Neural cell (in vitro differentiated cells): Measurements from ENCODE around the gene EHBP1. TPM values are rescaled to one million over a fixed set of nuclear protein-coding genes. Genes with fewer than 3 reads are reported as not detected.

Experiments used
- H2AFZ ChIP-seq: fragments of 200-600, 300-800 bp; sonication (generic), shearing (Covaris generic); 2 replicates; pipeline ENCODE4 v1.6.0; 2014; ENCODE audit warnings: low read depth, mild to moderate bottlenecking, antibody characterized with exemption, low read length, moderate library complexity
- H3F3A ChIP-seq: fragments of 200-600 bp; shearing (Covaris generic); 2 replicates; pipeline ENCODE4 v1.6.1; 2016; ENCODE audit warnings: mild to moderate bottlenecking, moderate library complexity, mixed read lengths, antibody characterized with exemption, low read length; ENCODE audit not compliant: insufficient read depth, poor library complexity, severe bottlenecking
- H3K27ac ChIP-seq: fragments of 200-600, 300-800 bp; sonication (generic), shearing (Covaris generic); 2 replicates; pipeline ENCODE4 v1.5.1; 2014; ENCODE audit warnings: mild to moderate bottlenecking, low read length, moderate library complexity
- H3K27me3 ChIP-seq: fragments of 300-800, 200-600 bp; sonication (generic), shearing (Covaris generic); 2 replicates; pipeline ENCODE4 v1.6.0; 2014; ENCODE audit warnings: mild to moderate bottlenecking, low read depth, low read length, moderate library complexity; ENCODE audit not compliant: insufficient read depth
- H3K36me3 ChIP-seq: fragments of 300-800, 200-600 bp; sonication (generic), shearing (Covaris generic); 2 replicates; pipeline ENCODE4 v1.5.1; 2014; ENCODE audit warnings: mild to moderate bottlenecking, antibody characterized with exemption, low read length, moderate library complexity; ENCODE audit not compliant: insufficient read depth
- H3K4me2 ChIP-seq: fragments of 300-800, 200-600 bp; sonication (generic), shearing (Covaris generic); 2 replicates; pipeline ENCODE4 v1.6.0; 2014; ENCODE audit warnings: mild to moderate bottlenecking, low read length
- H3K4me3 ChIP-seq: fragments of 300-800, 200-600 bp; sonication (generic), shearing (Covaris generic); 2 replicates; pipeline ENCODE4 v1.5.1; 2014; ENCODE audit warnings: mild to moderate bottlenecking, low read length, moderate library complexity
- H3K79me2 ChIP-seq: fragments of 200-600 bp; shearing (Covaris generic); replicated peaks from 2 replicates; pipeline ENCODE4 v1.6.0; 2014; ENCODE audit warnings: mild to moderate bottlenecking, low read length, moderate library complexity; ENCODE audit not compliant: insufficient read depth
- H3K9ac ChIP-seq: fragments of 300-800, 200-600 bp; sonication (generic), shearing (Covaris generic); 2 replicates; pipeline ENCODE4 v1.6.1; 2016; ENCODE audit warnings: mild to moderate bottlenecking, low read length, mixed read lengths
- H3K9me2 ChIP-seq: fragments of 200-600 bp; shearing (Covaris generic); 2 replicates; pipeline ENCODE4 v1.6.1; 2016; ENCODE audit warnings: mild to moderate bottlenecking, low read length, mixed read lengths; ENCODE audit not compliant: insufficient read depth
- H3K9me3 ChIP-seq: fragments of 200-600, 300-800 bp; sonication (generic), shearing (Covaris generic); 2 replicates; pipeline ENCODE4 v1.6.1; 2016; ENCODE audit warnings: mild to moderate bottlenecking, mixed run types, low read length, moderate library complexity, mixed read lengths
- H4K20me1 ChIP-seq: fragments of 200-600 bp; shearing (Covaris generic); 2 replicates; pipeline ENCODE4 v1.6.1; 2016; ENCODE audit warnings: mild to moderate bottlenecking, mixed run types; ENCODE audit not compliant: insufficient read depth
- CTCF ChIP-seq: fragments of 450-650 bp; IDR thresholded peaks from 2 replicates; pipeline ENCODE4 v1.5.1; 2014; ENCODE audit warnings: antibody characterized with exemption, mild to moderate bottlenecking, moderate library complexity; ENCODE audit not compliant: poor library complexity, severe bottlenecking
- EP300 ChIP-seq: fragments of 450-650 bp; conservative IDR thresholded peaks from 2 replicates; pipeline ENCODE4 v1.6.1; 2014; ENCODE audit warnings: antibody characterized with exemption, mild to moderate bottlenecking, moderate library complexity; ENCODE audit not compliant: poor library complexity, severe bottlenecking
- EZH2 ChIP-seq: fragments of 200-600, 300-800 bp; shearing (Covaris generic), sonication (generic); IDR thresholded peaks from 2 replicates; pipeline ENCODE4 v1.6.1; 2014; ENCODE audit warnings: antibody characterized with exemption, low read length, borderline replicate concordance, mild to moderate bottlenecking; ENCODE audit not compliant: insufficient read depth, poor library complexity, severe bottlenecking
- MXI1 ChIP-seq: fragments of 450-650 bp; conservative IDR thresholded peaks from 2 replicates; pipeline ENCODE4 v1.6.1; 2014; ENCODE audit warnings: antibody characterized with exemption, mild to moderate bottlenecking; ENCODE audit not compliant: poor library complexity, severe bottlenecking
- POLR2AphosphoS5 ChIP-seq: IDR thresholded peaks from 2 replicates; pipeline ENCODE4 v1.6.1; 2012
- RAD21 ChIP-seq: fragments of 450-650 bp; conservative IDR thresholded peaks from 2 replicates; pipeline ENCODE4 v1.6.1; 2014; ENCODE audit warnings: antibody characterized with exemption, mild to moderate bottlenecking, moderate library complexity
- SMC3 ChIP-seq: fragments of 450-650 bp; conservative IDR thresholded peaks from 2 replicates; pipeline ENCODE4 v1.6.1; 2014; ENCODE audit warnings: antibody characterized with exemption, mild to moderate bottlenecking, moderate library complexity; ENCODE audit not compliant: poor library complexity
- TAF1 ChIP-seq: IDR thresholded peaks from 2 replicates; pipeline ENCODE4 v1.6.1; 2012; ENCODE audit warnings: low read depth
- polyA plus RNA-seq: library from polyadenylated mRNA; depleted of rRNA; stranded (reverse); fragments of >200 nt; gene quantifications from 2 replicates; pipeline ENCODE4 v1.2.3, GENCODE V29; 2014
- TF ChIP-seq, protein P1 (sequence below): IDR thresholded peaks from 2 replicates; pipeline ENCODE4 v1.6.1; 2012; ENCODE audit warnings: borderline replicate concordance

EHBP1 gene
- polyA plus RNA-seq, 1 donor from 2014 or later, result 52.6 TPM

GRCh38 chr2:62725712-62726055, 20.2 kb downstream of the EHBP1 start:
- H3K4me2 ChIP-seq, result no peak overlapping the region
- peaks cover 37% of the 10 kb centered on the region for H3K79me2 ChIP-seq
- no peaks in the 10 kb centered on the region for H3K9me2 ChIP-seq
- H3K27ac ChIP-seq, result no peak overlapping the region
- TF ChIP-seq MXI1, result no peak
- no peak for TF ChIP-seq CTCF
- no peak for TF ChIP-seq POLR2AphosphoS5
- no peak for TF ChIP-seq EZH2
- no peak for TF ChIP-seq TAF1
- TF ChIP-seq SMC3, result no peak
- no peak for TF ChIP-seq EP300
- TF ChIP-seq, protein P1, sequence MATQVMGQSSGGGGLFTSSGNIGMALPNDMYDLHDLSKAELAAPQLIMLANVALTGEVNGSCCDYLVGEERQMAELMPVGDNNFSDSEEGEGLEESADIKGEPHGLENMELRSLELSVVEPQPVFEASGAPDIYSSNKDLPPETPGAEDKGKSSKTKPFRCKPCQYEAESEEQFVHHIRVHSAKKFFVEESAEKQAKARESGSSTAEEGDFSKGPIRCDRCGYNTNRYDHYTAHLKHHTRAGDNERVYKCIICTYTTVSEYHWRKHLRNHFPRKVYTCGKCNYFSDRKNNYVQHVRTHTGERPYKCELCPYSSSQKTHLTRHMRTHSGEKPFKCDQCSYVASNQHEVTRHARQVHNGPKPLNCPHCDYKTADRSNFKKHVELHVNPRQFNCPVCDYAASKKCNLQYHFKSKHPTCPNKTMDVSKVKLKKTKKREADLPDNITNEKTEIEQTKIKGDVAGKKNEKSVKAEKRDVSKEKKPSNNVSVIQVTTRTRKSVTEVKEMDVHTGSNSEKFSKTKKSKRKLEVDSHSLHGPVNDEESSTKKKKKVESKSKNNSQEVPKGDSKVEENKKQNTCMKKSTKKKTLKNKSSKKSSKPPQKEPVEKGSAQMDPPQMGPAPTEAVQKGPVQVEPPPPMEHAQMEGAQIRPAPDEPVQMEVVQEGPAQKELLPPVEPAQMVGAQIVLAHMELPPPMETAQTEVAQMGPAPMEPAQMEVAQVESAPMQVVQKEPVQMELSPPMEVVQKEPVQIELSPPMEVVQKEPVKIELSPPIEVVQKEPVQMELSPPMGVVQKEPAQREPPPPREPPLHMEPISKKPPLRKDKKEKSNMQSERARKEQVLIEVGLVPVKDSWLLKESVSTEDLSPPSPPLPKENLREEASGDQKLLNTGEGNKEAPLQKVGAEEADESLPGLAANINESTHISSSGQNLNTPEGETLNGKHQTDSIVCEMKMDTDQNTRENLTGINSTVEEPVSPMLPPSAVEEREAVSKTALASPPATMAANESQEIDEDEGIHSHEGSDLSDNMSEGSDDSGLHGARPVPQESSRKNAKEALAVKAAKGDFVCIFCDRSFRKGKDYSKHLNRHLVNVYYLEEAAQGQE, result no peak
- no peak for TF ChIP-seq RAD21
- H3K4me3 ChIP-seq, result no peak overlapping the region
- H3K9ac ChIP-seq, result no peak overlapping the region
- H3K36me3 ChIP-seq, result no peaks in the 10 kb centered on the region
- H3K27me3 ChIP-seq, result no peaks in the 10 kb centered on the region
- H3F3A ChIP-seq, result no peaks in the 10 kb centered on the region
- H2AFZ ChIP-seq, result no peak overlapping the region
- H3K9me3 ChIP-seq, result no peaks in the 10 kb centered on the region
- H4K20me1 ChIP-seq, result no peaks in the 10 kb centered on the region

DNA sequence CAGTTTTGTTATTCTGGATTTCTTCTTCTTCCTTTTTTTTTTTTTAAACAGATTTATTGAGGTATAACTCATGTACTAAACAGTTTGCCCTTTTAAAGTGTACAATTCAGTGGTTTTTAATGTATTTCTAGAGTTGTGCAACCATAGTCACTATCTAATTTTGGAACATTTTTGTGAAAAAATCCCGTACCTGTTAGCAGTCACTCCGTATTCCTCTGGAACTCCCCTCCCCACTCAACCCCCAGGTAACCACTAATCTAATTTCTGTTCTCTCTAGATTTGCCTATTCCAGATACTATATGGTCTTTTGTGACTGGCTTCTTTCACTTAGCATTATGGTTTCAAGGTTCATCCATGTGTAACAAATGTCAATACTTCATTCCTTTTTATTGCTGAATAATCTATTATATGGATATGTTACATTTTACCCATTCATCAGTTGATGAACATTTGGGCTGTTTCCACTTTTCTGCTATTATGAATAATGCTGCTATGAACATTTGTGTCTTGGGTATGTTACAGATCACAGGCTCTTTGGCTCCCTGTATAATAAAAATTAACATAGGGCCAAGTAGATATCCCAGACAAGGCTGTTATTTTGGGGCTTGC, 21.9 kb downstream of the EHBP1 start:
- Histone ChIP-seq H3K4me2 (no peak overlapping the region), H3K9me3 (no peaks in the 10 kb centered on the region), H2AFZ (no peak overlapping the region), H3F3A (no peaks in the 10 kb centered on the region), H3K36me3 (no peaks in the 10 kb centered on the region), H3K9ac (no peak overlapping the region), H4K20me1 (no peaks in the 10 kb centered on the region), H3K27me3 (no peaks in the 10 kb centered on the region), H3K4me3 (no peak overlapping the region), H3K79me2 (peaks cover 43% of the 10 kb centered on the region), H3K9me2 (no peaks in the 10 kb centered on the region), H3K27ac (no peak overlapping the region)
- TF ChIP-seq POLR2AphosphoS5 (no peak), TAF1 (no peak), EP300 (no peak), CTCF (no peak)
